Mucosa of descending colon (tissue), 3 donors: ENCODE measurements around the gene CPTP. TPM values are rescaled to one million over a fixed set of nuclear protein-coding genes. Genes with fewer than 3 reads are reported as not detected.
"Not testable (repeated sequence)": the region's sequence is repeated elsewhere in the genome, so short reads cannot be mapped to it uniquely, and the experiment has no call there.

ENCODE experiments used
- ATAC-seq: fragments of 200-7000 bp; cut with Tn5 transposase; one replicate; pipeline ENCODE4 v1.9.1; 2020; ENCODE audit warnings: mild to moderate bottlenecking, moderate library complexity
- DNase-seq, 3 donors: peaks; one replicate each; pipeline ENCODE4 v3.0.0-alpha.2; 2020
- H3K36me3 ChIP-seq: fragments of 200-600 bp; one replicate; pipeline ENCODE4 v1.8.0; 2021; ENCODE audit warnings: low read depth, mild to moderate bottlenecking
- H3K4me1 ChIP-seq: fragments of 200-600 bp; one replicate; pipeline ENCODE4 v1.8.0; 2021; ENCODE audit warnings: low read depth, mild to moderate bottlenecking
- H3K4me3 ChIP-seq: fragments of 200-600 bp; one replicate; pipeline ENCODE4 v1.8.0; 2021; ENCODE audit warnings: mild to moderate bottlenecking
- H3K9me3 ChIP-seq: fragments of 200-600 bp; one replicate; pipeline ENCODE4 v1.8.0; 2021; ENCODE audit warnings: mild to moderate bottlenecking
- intact Hi-C, 2 donors: fragments of 100-400 bp; cut with DNase I in 1 of 2; cut with micrococcal nuclease in 1 of 2; formaldehyde crosslinking; loops; one replicate each; pipeline versions ENCODE4 v1.11.0 to v1.11.1; 2022; cut with DNase I, micrococcal nuclease
- total RNA-seq, 3 donors: library from RNA; stranded (reverse); fragmentation: NEBNext Ultra II Directional in 2 of 3; extraction: Animal tissue kit (Norgen Biotek cat#: 25700) in 2 of 3; gene quantifications; one replicate each; pipeline versions ENCODE4 v1.2.1 to v1.2.4, GENCODE V29; 2021 to 2023
- TF ChIP-seq, protein P1 (sequence below): fragments of 200-600 bp; IDR thresholded peaks from one replicate; pipeline ENCODE4 v1.8.0; 2022; ENCODE audit warnings: antibody characterized with exemption, mild to moderate bottlenecking
- donor health status: DM: no; HTN: no; CAD: no; lungs with moderate emphysema.
- donor health status: DM: no; HTN: no; CAD: no.
- donor health status: DM: no; HTN: yes; CAD: no.

The CPTP gene
- total RNA-seq, 3 donors from 2014 or later: 41.2 to 77.9 (median 55.5) TPM

- peaks cover 10% of the 10 kb centered on the region for H3K36me3 ChIP-seq
- H3K4me3 ChIP-seq: no peak overlapping the region
- H3K4me1 ChIP-seq: peaks cover 8% of the 10 kb centered on the region
- DNase-seq: no peak
- TF ChIP-seq, protein P1, sequence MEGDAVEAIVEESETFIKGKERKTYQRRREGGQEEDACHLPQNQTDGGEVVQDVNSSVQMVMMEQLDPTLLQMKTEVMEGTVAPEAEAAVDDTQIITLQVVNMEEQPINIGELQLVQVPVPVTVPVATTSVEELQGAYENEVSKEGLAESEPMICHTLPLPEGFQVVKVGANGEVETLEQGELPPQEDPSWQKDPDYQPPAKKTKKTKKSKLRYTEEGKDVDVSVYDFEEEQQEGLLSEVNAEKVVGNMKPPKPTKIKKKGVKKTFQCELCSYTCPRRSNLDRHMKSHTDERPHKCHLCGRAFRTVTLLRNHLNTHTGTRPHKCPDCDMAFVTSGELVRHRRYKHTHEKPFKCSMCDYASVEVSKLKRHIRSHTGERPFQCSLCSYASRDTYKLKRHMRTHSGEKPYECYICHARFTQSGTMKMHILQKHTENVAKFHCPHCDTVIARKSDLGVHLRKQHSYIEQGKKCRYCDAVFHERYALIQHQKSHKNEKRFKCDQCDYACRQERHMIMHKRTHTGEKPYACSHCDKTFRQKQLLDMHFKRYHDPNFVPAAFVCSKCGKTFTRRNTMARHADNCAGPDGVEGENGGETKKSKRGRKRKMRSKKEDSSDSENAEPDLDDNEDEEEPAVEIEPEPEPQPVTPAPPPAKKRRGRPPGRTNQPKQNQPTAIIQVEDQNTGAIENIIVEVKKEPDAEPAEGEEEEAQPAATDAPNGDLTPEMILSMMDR: no peak
- intact Hi-C loops: no loop called here
- no peaks in the 10 kb centered on the region for H3K9me3 ChIP-seq
- no peak for ATAC-seq
Measured at GRCh38 chr1:1314237-1314586, 10.4 kb upstream of the CPTP start.

- Histone ChIP-seq H3K9me3 (no peaks in the 10 kb centered on the region), H3K4me3 (no peak overlapping the region), H3K4me1 (peaks cover 2% of the 10 kb centered on the region), H3K36me3 (peaks cover 10% of the 10 kb centered on the region)
- ATAC-seq: no peak
- TF ChIP-seq, protein P1: no peak
- intact Hi-C loops: no loop called here
- DNase-seq: no peak
Measured at GRCh38 chr1:1314678-1315335, 9.8 kb upstream of the CPTP start.

GRCh38 chr1:1315435-1315954 is 9.1 kb upstream of the CPTP start:
- Histone ChIP-seq H3K36me3 (peaks cover 10% of the 10 kb centered on the region), H3K4me1 (no peaks in the 10 kb centered on the region), H3K4me3 (no peak overlapping the region), H3K9me3 (no peaks in the 10 kb centered on the region)
- intact Hi-C loops: no loop called here
- no peak for DNase-seq
- no peak for ATAC-seq
- TF ChIP-seq, protein P1: no peak

DNA sequence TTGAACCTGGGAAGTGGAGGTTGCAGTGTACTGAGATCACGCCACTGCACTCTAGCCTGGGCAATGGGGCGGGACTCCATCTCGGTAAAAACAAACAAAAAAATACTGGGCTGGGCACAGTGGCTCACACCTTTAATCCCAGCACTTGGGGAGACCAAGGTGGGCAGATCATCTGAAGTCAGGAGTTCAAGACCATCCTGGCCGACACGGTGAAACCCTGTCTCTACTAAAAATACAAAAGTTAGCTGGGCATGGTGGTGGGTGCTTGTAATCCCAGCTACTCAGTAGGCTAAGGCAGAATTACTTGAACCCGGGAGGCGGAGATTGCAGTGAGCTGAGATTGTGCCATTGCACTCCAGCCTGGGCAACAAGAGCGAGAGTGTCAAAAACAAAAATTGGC is 8.4 kb upstream of the CPTP start:
- DNase-seq, ATAC-seq, H3K4me1 ChIP-seq, H3K36me3 ChIP-seq, H3K9me3 ChIP-seq, H3K4me3 ChIP-seq, intact Hi-C loops: not testable (repeated sequence)

DNA sequence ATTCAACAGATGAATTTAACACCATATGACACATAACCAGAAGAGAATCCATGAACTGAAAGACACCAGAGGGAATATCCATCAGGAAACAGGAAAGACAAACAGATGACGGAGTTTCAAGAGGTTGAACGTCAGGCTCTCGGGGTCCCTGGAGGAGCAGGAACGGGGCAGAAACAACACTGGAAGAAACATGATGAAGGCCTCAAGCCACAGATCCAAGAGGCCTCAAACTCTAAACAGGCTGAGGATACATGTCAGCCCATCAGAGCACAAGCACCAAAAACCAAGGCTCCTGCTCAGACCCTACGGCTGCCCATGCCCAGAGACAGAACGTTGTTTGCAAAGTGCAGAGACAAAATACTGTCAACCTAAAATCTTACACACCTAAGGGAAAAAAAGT is 7.2 kb upstream of the CPTP start:
- H3K4me1 ChIP-seq: no peaks in the 10 kb centered on the region
- peaks cover 10% of the 10 kb centered on the region for H3K36me3 ChIP-seq
- intact Hi-C loops: no loop called here
- no peak overlapping the region for H3K4me3 ChIP-seq
- ATAC-seq (no peak), DNase-seq (no peak)
- H3K9me3 ChIP-seq: no peaks in the 10 kb centered on the region
- TF ChIP-seq, protein P1: no peak

GRCh38 chr1:1318131-1318652 is 6.4 kb upstream of the CPTP start:
- TF ChIP-seq, protein P1: no peak
- peak; percentile 88 for ATAC-seq
- Histone ChIP-seq H3K4me1 (peaks cover 6% of the 10 kb centered on the region), H3K36me3 (peaks cover 4% of the 10 kb centered on the region), H3K9me3 (no peaks in the 10 kb centered on the region), H3K4me3 (no peak overlapping the region)
- intact Hi-C loops: no loop called here
- peak in 2 of 3 donors; percentile 67 to 70 for DNase-seq
